Liver (tissue), 9 donors: ENCODE results near the gene ELOA. TPM values are rescaled to one million over a fixed set of nuclear protein-coding genes. Genes with fewer than 3 reads are reported as not detected.

Experiments used
- DNase-seq: peaks from one replicate; pipeline ENCODE4 v3.0.0-alpha.2; 2017; ENCODE audit warnings: low spot score
- H3K27ac ChIP-seq, 2 donors: one replicate each; pipeline ENCODE4 v1.7.0; 2013; ENCODE audit warnings: inconsistent platforms in 2 of 2, low read length in 2 of 2, control low read depth in 1 of 2, low read depth in 1 of 2, mild to moderate bottlenecking in 1 of 2
- H3K27me3 ChIP-seq, 4 donors: one replicate each; pipeline versions ENCODE4 v1.6.1 to v1.7.0; 2013; ENCODE audit warnings: low read length in 3 of 4, inconsistent platforms in 1 of 4, mild to moderate bottlenecking in 1 of 4, moderate library complexity in 1 of 4; ENCODE audit not compliant: control insufficient read depth in 4 of 4, insufficient read depth in 4 of 4
- H3K36me3 ChIP-seq, 4 donors: one replicate each; pipeline versions ENCODE4 v1.6.1 to v1.7.0; 2013; ENCODE audit warnings: low read length in 3 of 4, mild to moderate bottlenecking in 3 of 4, low read depth in 1 of 4, moderate library complexity in 1 of 4; ENCODE audit not compliant: control insufficient read depth in 4 of 4, insufficient read depth in 3 of 4
- H3K4me1 ChIP-seq, 4 donors: one replicate each; pipeline versions ENCODE4 v1.6.1 to v1.7.0; 2013; ENCODE audit warnings: low read length in 3 of 4, mild to moderate bottlenecking in 3 of 4, moderate library complexity in 1 of 4; ENCODE audit not compliant: control insufficient read depth in 4 of 4, insufficient read depth in 4 of 4
- H3K4me3 ChIP-seq, 3 donors: one replicate each; pipeline versions ENCODE4 v1.6.1 to v1.7.0; 2013; ENCODE audit warnings: low read length in 3 of 3, control low read depth in 1 of 3, low read depth in 1 of 3, mild to moderate bottlenecking in 1 of 3
- H3K9ac ChIP-seq, 2 donors: one replicate each; pipeline ENCODE4 v1.7.0; 2013; ENCODE audit warnings: low read length in 2 of 2, mild to moderate bottlenecking in 2 of 2, moderate library complexity in 2 of 2, control low read depth in 1 of 2, low read depth in 1 of 2
- H3K9me3 ChIP-seq, 4 donors: one replicate each; pipeline versions ENCODE4 v1.6.1 to v1.7.0; 2013; ENCODE audit warnings: low read length in 3 of 4; ENCODE audit not compliant: control insufficient read depth in 4 of 4
- EGR1 ChIP-seq, 2 donors: IDR thresholded peaks; 2 replicates each; pipeline ENCODE4 v1.6.1; 2016 to 2018; ENCODE audit warnings: antibody characterized with exemption in 2 of 2, low read depth in 2 of 2
- FOXA1 ChIP-seq: IDR thresholded peaks from 2 replicates; pipeline ENCODE4 v1.6.1; 2016; ENCODE audit warnings: antibody characterized with exemption
- FOXA2 ChIP-seq: IDR thresholded peaks from 2 replicates; pipeline ENCODE4 v1.6.1; 2016; ENCODE audit warnings: antibody characterized with exemption
- GABPA ChIP-seq, 2 donors: IDR thresholded peaks in 1 of 2; conservative IDR thresholded peaks in 1 of 2; 2 replicates each; pipeline ENCODE4 v1.6.1; 2016; ENCODE audit warnings: antibody characterized with exemption in 2 of 2, mild to moderate bottlenecking in 1 of 2, moderate library complexity in 1 of 2
- HNF4A ChIP-seq, 2 donors: conservative IDR thresholded peaks; 2 replicates each; pipeline ENCODE4 v1.6.1; 2016; ENCODE audit warnings: antibody characterized with exemption in 2 of 2, mild to moderate bottlenecking in 2 of 2
- HNF4G ChIP-seq: IDR thresholded peaks from 2 replicates; pipeline ENCODE4 v1.6.1; 2016; ENCODE audit warnings: antibody characterized with exemption
- JUND ChIP-seq, 2 donors: IDR thresholded peaks; 2 replicates each; pipeline ENCODE4 v1.6.1; 2016; ENCODE audit warnings: antibody characterized with exemption in 2 of 2
- NR2F2 ChIP-seq: IDR thresholded peaks from 2 replicates; pipeline ENCODE4 v1.6.1; 2016; ENCODE audit warnings: antibody characterized with exemption
- RAD21 ChIP-seq, 2 donors: IDR thresholded peaks; 2 replicates each; pipeline ENCODE4 v1.6.1; 2016; ENCODE audit warnings: antibody characterized with exemption in 2 of 2, mild to moderate bottlenecking in 2 of 2
- RXRA ChIP-seq, 2 donors: IDR thresholded peaks; 2 replicates each; pipeline ENCODE4 v1.6.1; 2017 to 2018; ENCODE audit warnings: antibody characterized with exemption in 2 of 2, mild to moderate bottlenecking in 1 of 2
- SP1 ChIP-seq: IDR thresholded peaks from 2 replicates; pipeline ENCODE4 v1.6.1; 2018; ENCODE audit warnings: antibody characterized with exemption, mild to moderate bottlenecking
- TAF1 ChIP-seq: conservative IDR thresholded peaks from 2 replicates; pipeline ENCODE4 v1.6.1; 2016; ENCODE audit warnings: antibody characterized with exemption, mild to moderate bottlenecking
- YY1 ChIP-seq: IDR thresholded peaks from 2 replicates; pipeline ENCODE4 v1.6.1; 2016; ENCODE audit warnings: antibody characterized with exemption, mild to moderate bottlenecking
- WGBS: extraction: QIAGEN DNeasy Blood & Tissue Kit; methylation state at CpG from one replicate; pipeline ENCODE4 v1.1.7; 2013; 5-methylcytosine and 5-hydroxymethylcytosine counted together
- polyA plus RNA-seq, 2 donors: library from polyadenylated mRNA; stranded (reverse) in 1 of 2; unstranded in 1 of 2; fragments of 200-250 nt in 1 of 2; fragments of >200 nt in 1 of 2; fragmentation: Nextera tagmentation in 1 of 2; extraction: Ambion mirVana in 1 of 2; gene quantifications; one replicate each; pipeline versions ENCODE4 v1.2.1 to v1.2.3, GENCODE V29; 2013 to 2015
- total RNA-seq, 2 donors: library from RNA; depleted of rRNA; stranded (reverse); fragments of >200 nt; gene quantifications; one replicate each; pipeline ENCODE4 v1.2.3, GENCODE V29; 2014
- TF ChIP-seq, protein P1 (sequence below): IDR thresholded peaks from 2 replicates; pipeline ENCODE4 v1.6.1; 2016; ENCODE audit warnings: antibody characterized with exemption, mild to moderate bottlenecking
- TF ChIP-seq, protein P2 (sequence below): fragments of 150-350 bp; IDR thresholded peaks from 2 replicates; pipeline ENCODE4 v1.5.1; 2017; ENCODE audit warnings: improper control_type of control experiment, low read depth, low read length; ENCODE audit not compliant: missing input control
- TF ChIP-seq, protein P3 (sequence below): IDR thresholded peaks from 2 replicates; pipeline ENCODE4 v1.6.1; 2016; ENCODE audit warnings: antibody characterized with exemption
- TF ChIP-seq, protein P4 (sequence below): IDR thresholded peaks from 2 replicates; pipeline ENCODE4 v1.6.1; 2016; ENCODE audit warnings: antibody characterized with exemption
- donor health status: healthy.
- donor health status: healthy.
- donor health status: healthy.
- donor health status: healthy.
- donor health status: healthy.

The ELOA gene
- total and polyA plus RNA-seq, 4 donors: 11.1 to 34.9 (median 24.3) TPM

DNA sequence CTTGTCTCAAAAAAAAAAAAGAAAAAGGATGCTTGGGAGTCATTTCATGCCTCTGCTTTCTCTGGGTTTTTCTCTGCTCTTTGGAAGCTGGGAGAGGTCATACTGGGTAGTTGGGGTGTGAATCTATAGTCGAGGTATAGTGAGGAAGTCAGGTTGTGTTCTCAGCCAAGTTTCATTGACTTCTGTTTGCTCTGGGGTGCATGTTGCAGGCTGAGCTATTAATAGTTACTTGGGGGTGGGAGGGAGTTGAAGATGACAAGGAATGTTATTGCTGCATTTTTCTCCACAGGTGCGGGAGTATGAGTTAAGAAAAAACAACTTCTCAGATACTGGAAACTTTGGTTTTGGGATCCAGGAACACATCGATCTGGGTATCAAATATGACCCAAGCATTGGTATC is 48.9 kb upstream of the ELOA start:
- H3K27me3 ChIP-seq: no peaks in the 10 kb centered on the region
- WGBS: 71% methylated on average over 3 of the region's 3 CpGs
- no peak overlapping the region for H3K9ac ChIP-seq
- peaks cover 6 to 57% (median 50%) of the 10 kb centered on the region in 4 donors for H3K36me3 ChIP-seq
- no peaks in the 10 kb centered on the region for H3K9me3 ChIP-seq
- H3K4me1 ChIP-seq: peaks cover 2 to 31% (median 20%) of the 10 kb centered on the region in 4 donors
- TF ChIP-seq JUND (IDR thresholded peaks at IDR 0.05): no peak
- TF ChIP-seq, protein P1, sequence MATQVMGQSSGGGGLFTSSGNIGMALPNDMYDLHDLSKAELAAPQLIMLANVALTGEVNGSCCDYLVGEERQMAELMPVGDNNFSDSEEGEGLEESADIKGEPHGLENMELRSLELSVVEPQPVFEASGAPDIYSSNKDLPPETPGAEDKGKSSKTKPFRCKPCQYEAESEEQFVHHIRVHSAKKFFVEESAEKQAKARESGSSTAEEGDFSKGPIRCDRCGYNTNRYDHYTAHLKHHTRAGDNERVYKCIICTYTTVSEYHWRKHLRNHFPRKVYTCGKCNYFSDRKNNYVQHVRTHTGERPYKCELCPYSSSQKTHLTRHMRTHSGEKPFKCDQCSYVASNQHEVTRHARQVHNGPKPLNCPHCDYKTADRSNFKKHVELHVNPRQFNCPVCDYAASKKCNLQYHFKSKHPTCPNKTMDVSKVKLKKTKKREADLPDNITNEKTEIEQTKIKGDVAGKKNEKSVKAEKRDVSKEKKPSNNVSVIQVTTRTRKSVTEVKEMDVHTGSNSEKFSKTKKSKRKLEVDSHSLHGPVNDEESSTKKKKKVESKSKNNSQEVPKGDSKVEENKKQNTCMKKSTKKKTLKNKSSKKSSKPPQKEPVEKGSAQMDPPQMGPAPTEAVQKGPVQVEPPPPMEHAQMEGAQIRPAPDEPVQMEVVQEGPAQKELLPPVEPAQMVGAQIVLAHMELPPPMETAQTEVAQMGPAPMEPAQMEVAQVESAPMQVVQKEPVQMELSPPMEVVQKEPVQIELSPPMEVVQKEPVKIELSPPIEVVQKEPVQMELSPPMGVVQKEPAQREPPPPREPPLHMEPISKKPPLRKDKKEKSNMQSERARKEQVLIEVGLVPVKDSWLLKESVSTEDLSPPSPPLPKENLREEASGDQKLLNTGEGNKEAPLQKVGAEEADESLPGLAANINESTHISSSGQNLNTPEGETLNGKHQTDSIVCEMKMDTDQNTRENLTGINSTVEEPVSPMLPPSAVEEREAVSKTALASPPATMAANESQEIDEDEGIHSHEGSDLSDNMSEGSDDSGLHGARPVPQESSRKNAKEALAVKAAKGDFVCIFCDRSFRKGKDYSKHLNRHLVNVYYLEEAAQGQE: no peak
- TF ChIP-seq FOXA1: no peak
- TF ChIP-seq, protein P2, sequence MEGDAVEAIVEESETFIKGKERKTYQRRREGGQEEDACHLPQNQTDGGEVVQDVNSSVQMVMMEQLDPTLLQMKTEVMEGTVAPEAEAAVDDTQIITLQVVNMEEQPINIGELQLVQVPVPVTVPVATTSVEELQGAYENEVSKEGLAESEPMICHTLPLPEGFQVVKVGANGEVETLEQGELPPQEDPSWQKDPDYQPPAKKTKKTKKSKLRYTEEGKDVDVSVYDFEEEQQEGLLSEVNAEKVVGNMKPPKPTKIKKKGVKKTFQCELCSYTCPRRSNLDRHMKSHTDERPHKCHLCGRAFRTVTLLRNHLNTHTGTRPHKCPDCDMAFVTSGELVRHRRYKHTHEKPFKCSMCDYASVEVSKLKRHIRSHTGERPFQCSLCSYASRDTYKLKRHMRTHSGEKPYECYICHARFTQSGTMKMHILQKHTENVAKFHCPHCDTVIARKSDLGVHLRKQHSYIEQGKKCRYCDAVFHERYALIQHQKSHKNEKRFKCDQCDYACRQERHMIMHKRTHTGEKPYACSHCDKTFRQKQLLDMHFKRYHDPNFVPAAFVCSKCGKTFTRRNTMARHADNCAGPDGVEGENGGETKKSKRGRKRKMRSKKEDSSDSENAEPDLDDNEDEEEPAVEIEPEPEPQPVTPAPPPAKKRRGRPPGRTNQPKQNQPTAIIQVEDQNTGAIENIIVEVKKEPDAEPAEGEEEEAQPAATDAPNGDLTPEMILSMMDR: no peak
- TF ChIP-seq FOXA2: no peak
- no peak for TF ChIP-seq EGR1 (IDR thresholded peaks at IDR 0.05; ENCODE audit: low read depth in 2 of 2)
- no peak for TF ChIP-seq RXRA (IDR thresholded peaks at IDR 0.05)
- TF ChIP-seq HNF4G: no peak
- no peak for TF ChIP-seq HNF4A (conservative IDR thresholded peaks at IDR 0.05)
- no peak for TF ChIP-seq SP1
- H3K27ac ChIP-seq: no peak overlapping the region
- H3K4me3 ChIP-seq: no peak overlapping the region
- no peak for DNase-seq

DNA sequence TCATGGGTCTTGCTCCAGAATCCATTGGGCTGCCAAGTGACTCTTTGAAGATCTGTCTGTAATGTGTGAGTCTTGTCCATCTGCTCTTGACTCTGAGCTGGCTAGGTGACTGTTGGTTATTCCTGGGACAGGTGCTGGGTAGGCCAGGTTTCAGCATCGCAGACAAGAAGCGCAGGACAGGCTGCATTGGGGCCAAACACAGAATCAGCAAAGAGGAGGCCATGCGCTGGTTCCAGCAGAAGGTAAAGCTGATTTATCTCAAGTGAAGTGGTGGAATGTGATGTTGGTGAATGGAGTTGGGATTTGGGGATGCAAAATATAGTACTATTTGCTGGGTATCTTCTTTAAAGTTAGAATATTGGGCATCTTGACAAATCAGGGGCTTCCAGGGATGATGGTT is 47.6 kb upstream of the ELOA start:
- H3K9me3 ChIP-seq: no peaks in the 10 kb centered on the region
- H3K4me3 ChIP-seq: no peak overlapping the region
- no peak for DNase-seq
- TF ChIP-seq, protein P3, sequence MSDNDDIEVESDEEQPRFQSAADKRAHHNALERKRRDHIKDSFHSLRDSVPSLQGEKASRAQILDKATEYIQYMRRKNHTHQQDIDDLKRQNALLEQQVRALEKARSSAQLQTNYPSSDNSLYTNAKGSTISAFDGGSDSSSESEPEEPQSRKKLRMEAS: no peak
- TF ChIP-seq EGR1 (IDR thresholded peaks at IDR 0.05; ENCODE audit: low read depth in 2 of 2) (no peak), FOXA2 (no peak), YY1 (no peak), RAD21 (IDR thresholded peaks at IDR 0.05) (no peak), NR2F2 (no peak), SP1 (no peak), TAF1 (no peak), RXRA (IDR thresholded peaks at IDR 0.05) (no peak), HNF4G (no peak), HNF4A (conservative IDR thresholded peaks at IDR 0.05) (no peak), FOXA1 (no peak), GABPA (IDR thresholded peaks at IDR 0.05 in 1 of 2, conservative IDR thresholded peaks at IDR 0.05 in 1 of 2) (no peak), JUND (IDR thresholded peaks at IDR 0.05) (no peak)
- TF ChIP-seq, protein P4, sequence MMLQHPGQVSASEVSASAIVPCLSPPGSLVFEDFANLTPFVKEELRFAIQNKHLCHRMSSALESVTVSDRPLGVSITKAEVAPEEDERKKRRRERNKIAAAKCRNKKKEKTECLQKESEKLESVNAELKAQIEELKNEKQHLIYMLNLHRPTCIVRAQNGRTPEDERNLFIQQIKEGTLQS: no peak
- TF ChIP-seq, protein P1: no peak
- TF ChIP-seq, protein P2: no peak
- WGBS: 99% methylated on average over 3 of the region's 3 CpGs
- no peaks in the 10 kb centered on the region for H3K27me3 ChIP-seq
- peaks cover 2 to 31% (median 20%) of the 10 kb centered on the region in 4 donors for H3K4me1 ChIP-seq
- no peak overlapping the region for H3K27ac ChIP-seq
- H3K9ac ChIP-seq: no peak overlapping the region
- H3K36me3 ChIP-seq: peaks cover 6 to 68% (median 59%) of the 10 kb centered on the region in 4 donors
